GM19452 (cell line): ENCODE results near the gene PTPRF.

Experiments
- ATAC-seq: cut with Tn5 transposase; IDR thresholded peaks from one replicate; pipeline ENCODE4 v1.9.1; 2021; ENCODE audit not compliant: unreplicated experiment

Gene PTPRF

DNA sequence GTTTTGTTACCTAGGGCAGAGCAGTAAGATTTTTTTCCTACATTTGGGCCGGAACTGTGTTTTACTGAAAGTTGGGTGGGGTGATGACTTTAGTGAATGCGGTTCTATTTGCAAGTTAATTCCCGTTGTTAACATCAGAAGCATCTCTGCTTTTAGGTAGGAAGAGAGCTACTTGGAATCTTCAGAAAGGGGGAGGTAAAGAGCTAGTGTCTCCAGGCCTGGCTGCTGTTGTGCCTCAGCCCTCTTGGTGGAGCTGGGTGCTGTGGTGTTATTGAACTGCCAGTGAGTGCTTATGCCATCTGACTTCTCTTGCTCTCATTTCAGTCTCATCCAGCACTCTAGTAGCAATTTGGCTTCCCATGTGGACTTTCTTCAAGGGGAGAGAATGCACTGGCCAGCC is 122.7 kb downstream of the PTPRF start:
- ATAC-seq = no peak

DNA sequence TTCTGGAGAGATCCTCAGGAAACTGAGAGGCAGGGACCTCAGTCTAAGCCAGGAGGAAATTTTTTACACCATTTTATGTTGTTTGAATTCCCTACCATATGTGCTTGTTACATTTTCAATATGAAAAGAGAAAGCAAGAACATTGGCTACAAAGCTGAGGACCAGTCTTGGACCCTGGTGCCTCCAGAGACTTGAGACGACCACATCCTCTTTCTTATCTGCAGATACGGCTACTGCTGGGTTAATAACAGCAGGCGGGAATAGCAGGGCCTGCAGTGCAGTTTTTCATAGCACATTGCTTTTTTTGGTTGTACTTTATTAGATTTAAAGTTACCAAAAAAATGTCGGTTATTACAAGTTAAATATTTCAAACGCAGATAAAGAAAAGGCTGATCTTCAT is 123.2 kb downstream of the PTPRF start:
- ATAC-seq = no peak

DNA sequence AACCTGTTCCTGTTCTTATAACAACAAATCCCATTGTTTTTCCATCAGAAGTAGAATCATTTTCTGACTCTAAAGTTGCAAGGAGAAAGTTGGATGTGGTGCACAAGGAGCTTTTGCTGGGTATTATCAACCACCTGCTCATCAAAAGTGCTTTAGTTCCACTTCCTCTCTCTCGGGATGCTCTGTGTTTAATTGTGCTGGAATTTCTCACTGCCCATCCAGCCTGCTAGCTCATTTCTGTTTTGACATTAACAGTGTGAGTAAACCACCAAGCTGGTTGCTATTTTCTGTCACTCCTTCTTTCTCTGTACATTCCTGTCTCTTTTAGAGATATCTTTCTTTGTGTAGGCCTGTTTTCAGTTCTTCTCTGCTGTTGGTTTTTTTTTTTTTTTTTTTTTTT is 125.3 kb downstream of the PTPRF start:
- ATAC-seq = no peak

DNA sequence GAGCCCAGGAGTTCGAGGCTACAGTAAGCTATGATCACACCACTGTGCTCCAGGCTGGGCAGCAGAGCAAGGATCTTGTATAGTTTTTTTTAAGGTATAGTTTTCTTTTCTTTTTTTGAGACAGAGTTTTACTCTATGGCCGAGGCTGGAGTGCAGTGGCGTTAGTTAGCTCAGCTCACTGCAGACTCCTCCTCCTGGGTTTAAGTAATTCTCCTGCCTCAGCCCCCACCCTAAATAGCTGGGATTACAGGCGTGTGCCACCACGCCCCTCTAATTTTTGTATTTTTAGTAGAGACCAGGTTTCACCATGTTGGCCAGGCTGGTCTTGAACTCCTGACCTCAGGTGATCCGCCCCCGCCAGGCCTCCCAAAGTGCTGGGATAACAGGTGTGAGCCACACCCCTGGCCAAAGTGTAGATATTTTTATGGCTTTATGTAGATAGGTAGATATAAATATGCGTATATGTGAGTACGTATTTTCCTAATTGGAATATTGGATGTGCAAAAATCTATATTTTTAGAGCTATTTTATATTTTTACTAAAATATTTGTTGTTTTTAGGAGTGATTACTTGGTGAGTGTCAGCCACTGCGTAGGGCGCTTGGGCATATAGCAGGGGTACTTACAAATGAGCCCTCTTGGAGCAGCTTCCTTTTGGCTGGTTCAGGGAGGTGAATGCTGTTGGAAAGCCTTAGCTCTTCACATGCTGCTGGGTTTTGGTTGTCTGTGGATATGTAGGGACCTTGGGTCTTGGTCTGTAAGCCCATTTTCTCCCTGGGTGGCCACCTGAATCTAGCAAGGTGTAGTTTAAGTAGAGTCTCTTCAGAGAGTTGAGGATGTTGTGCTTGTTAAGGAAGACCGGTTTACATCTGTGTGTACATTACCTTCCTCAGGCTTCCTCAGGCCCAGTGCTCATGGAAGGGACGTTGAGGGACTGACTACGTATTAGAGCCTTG is 128.8 kb downstream of the PTPRF start:
- no peak for ATAC-seq

DNA sequence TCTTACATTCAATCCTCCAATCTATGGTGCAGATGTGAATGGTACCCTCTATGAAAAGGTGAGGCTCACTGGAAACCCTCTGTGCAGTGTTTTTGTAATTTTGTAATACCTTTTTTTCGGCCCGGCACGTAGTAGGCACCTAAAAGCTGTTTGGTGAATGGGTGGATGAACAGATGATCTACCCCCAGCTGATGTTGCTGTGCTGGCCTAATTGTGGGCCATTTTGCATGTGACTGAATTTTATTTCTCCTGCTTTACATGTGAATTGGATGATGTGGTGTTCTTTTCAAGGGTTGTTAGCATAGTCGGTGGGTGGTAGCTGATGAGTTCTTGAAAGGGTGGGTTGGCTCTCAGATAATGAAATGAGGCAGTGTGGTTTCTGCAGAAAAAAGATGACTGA is 129.7 kb downstream of the PTPRF start:
- ATAC-seq = no peak

DNA sequence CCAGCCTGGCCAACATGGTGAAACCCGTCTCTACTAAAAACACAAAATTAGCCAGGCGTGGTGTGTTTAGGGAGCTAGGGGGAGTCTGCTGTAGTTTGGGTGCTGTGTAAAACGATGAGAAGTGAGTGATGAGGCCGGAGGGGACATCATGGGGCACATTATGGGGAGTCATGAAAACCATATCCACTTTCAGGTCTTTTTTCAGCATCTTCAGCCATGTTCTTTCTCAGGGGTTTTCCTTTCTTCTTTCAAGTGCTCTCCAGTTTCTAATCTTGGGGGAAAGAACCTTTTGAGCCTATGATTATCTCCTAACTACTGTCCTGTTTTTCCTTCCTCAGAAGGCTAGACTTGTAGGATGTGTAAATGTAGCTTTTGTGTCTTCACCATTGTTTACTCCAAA is 133.7 kb downstream of the PTPRF start:
- ATAC-seq = no peak

DNA sequence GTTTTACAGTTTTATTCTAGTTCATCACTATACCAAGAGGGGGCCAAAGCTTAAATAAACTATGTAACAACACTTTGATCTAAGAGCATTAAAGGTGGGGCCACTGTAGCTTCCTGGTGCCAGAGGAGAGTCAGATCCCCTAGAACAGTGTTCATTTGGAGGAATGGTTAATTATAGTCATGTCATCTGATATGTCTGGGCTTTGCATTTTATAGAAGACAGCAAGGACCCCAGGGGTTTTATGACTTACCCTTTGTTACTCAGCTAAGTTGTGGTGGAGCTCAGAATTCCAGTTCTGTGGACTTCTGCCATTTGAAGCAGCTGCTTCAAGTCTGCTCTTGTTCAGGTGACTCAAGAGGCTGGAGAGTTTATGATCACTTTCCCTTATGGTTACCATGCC is 135.9 kb downstream of the PTPRF start:
- no peak for ATAC-seq

DNA sequence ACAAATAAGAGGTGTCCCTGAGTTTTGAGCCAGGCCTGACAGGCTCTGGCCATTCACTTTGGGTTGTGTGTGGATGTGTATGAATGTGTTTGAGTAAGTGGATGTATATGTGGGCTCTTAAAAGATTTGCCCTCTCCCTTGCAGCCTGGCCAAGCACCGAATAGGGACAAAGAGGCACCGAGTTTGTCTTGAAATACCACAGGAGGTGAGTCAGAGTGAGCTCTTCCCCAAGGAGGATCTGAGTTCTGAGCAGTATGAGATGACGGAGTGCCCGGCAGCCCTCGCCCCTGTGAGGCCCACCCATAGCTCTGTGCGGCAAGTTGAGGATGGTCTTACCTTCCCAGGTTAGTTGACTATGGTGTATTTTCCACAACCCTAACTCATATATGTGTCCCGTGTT is 138.3 kb downstream of the PTPRF start:
- ATAC-seq = no peak

DNA sequence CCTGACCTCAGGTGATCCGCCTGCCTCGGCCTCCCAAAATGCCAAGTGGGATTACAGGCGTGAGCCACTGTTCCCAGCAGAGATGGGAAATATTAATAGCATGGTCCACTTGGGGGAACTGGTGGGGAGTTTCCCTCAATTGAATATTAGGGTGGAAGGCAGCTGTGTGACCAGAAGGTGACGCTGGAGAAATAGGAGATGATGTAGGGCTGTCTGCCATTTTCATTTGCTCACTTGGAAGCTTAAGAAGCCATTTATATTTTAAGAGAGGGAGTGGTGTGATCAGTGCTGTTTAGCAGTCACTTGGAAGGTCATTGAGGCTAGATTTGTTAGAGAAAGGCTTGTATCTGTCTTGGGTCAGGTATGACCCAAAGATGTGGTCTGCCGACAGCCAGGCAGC is 139.2 kb downstream of the PTPRF start:
- ATAC-seq = no peak

DNA sequence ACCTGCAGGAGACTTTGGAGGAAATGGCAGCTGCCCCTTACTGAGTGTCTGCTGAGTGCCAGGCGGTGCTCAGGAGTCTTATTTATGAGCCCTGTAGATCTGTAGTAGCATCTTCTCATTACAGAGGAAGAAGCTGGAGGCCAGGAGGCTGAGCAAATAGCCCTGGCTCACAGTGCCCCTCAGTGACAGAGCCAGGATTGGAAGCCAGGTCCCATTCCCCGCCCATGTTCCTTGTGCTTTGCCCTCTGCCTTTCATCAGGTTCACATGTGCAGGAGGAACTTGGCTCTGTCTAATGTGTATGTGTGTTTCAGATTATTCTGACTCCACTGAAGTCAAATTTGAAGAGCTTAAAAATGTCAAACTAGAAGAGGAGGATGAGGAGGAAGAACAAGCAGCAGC is 140.5 kb downstream of the PTPRF start:
- no peak for ATAC-seq

DNA sequence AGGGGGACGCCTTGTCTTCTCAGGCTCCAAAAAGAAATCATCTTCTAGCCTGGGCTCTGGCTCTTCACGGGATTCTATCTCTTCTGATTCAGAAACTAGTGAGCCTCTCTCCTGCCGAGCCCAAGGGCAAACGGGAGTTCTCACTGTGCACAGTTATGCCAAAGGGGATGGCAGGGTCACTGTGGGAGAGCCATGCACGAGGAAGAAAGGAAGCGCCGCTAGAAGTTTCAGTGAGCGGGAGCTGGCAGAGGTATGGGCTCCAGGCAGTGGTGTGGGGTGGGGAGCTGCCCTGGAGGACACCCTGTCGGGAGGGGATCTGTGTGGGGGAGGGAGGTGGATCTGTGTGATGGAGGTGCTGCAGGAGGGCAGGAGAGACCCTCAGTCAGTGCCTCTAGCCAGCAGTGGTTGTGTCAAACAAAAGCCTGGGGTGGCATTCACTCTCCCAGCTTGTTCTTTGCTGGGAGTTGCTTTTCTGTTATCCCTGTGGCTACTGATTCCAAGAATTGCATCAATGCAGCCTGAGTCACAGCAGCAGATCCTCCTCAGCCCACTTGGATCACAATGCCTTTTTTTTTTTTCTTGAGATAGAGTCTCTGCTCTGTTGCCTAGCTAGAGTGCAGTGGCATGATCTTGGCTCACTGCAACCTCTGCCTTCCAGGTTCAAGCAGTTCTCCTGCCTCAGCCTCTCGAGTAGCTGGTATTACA is 141.1 kb downstream of the PTPRF start:
- no peak for ATAC-seq

DNA sequence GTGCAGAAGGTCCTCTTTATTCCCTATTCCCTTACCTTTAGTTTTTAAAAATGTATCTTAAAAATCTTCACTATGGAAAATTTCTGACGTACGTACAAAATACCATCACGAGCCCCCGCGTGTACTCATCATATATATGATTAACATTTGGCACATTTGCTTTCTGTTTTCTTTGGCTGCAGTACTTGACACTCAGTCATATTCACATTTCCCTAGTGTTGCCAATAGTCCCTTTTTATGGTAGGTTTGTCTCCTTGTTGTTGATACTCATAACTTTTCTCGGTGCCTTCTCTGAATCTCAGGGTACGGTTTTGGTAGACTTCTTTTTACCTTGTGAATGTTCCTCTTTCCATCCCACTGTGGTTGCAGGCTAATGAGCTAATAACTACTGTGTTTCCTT is 142.6 kb downstream of the PTPRF start:
- no peak for ATAC-seq
